ENCODE measurements around the gene NEK11.
A peak's percentile ranks its signal among the peaks of the same experiment; 100 is the strongest.
"Not testable (repeated sequence)": the region's sequence is repeated elsewhere in the genome, so short reads cannot be mapped to it uniquely, and the experiment has no call there.

NEK11 gene

DNA sequence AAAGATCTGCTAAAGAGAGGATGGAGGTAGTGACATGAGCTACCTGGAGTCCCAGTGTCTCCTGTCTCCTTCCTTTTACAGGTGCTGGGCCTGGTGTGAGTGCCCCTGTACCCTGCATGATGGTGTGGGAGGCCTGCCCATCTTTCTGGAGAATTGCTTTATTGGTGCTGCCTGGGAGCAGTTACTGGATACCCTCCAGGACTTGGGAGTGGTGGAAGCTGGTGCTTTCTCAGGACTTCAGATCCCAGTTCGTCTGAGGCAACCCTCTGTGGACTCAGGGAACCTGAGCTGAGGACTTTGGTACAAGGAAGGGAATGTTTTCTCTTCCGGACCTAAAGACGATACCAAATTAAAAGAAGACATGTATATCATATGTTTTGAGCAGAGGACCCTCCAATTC is 336.6 kb downstream of the NEK11 start:
- ChIA-PET POLR2A (ENCODE audit: low non-redundant PET) (no interaction called here), CTCF (no interaction called here)
- TF ChIP-seq, protein P1, sequence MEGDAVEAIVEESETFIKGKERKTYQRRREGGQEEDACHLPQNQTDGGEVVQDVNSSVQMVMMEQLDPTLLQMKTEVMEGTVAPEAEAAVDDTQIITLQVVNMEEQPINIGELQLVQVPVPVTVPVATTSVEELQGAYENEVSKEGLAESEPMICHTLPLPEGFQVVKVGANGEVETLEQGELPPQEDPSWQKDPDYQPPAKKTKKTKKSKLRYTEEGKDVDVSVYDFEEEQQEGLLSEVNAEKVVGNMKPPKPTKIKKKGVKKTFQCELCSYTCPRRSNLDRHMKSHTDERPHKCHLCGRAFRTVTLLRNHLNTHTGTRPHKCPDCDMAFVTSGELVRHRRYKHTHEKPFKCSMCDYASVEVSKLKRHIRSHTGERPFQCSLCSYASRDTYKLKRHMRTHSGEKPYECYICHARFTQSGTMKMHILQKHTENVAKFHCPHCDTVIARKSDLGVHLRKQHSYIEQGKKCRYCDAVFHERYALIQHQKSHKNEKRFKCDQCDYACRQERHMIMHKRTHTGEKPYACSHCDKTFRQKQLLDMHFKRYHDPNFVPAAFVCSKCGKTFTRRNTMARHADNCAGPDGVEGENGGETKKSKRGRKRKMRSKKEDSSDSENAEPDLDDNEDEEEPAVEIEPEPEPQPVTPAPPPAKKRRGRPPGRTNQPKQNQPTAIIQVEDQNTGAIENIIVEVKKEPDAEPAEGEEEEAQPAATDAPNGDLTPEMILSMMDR (conservative IDR thresholded peaks at IDR 0.05; ENCODE audit: low read depth): no peak
- no peak overlapping the region for H3K27ac ChIP-seq
- DNase-seq (ENCODE audit: low spot score): no peak

DNA sequence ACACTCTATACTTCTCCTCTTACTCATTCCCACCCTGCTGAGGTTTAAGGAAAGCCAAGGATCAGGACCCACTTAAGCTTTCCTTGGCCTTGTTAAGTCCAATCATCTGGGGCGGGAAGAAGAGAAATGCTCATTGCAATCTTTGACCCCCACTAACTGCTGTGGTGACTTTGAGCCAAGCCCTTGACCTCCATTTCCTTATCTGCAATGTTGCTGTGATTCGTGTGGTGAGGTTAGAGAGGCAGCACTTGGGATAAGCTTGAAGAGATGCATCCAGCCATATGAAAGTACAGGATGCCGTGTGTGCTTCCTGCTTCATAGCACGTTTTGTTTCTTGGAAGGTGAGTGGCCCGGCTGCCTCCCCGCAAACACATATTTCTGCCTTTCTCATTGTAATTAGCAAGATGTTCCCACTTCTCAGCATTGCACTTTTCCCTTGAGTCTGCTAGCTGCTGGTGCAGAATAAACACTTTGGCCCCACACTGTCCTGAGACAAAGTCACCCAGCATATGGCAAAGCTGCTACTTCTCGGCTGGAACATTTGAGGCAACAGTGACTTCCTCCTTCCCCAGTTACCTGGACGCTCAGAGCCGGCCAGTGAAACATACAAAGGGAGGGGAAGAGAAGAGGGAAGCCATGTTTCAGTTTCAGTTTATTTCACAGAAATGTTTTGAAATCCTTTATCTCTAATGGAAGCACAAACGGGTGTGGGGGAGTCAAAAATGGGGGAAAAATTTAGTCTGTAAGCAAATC is 344.4 kb downstream of the NEK11 start:
- POLR2A ChIA-PET (ENCODE audit: low non-redundant PET): interaction anchor here (1.7 kb wide), 1 partner anchor 11 kb away, joined by 3 read pairs; the partner anchor contains the start of gene NUDT16

DNA sequence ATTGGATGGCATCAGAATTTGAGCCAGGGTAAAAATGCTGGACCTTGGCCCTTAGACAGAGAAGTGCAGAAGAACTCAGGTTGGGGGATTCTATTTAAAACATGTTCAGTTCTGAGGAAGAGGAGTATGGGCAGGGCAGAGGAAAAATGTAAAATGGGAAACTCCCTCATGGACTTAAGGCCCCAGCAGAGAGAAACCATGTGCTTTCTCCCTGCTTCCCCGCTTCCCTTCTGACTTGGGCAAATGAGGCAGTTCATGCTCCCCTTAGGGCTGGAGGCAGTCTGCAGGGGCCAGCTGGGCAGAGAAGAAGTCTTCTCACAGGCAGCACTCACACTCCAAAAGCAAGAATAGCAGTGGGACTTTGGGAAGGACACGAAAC is 345.0 kb downstream of the NEK11 start:
- CTCF ChIA-PET: no interaction called here
- DNase-seq (ENCODE audit: low spot score): no peak
- TF ChIP-seq, protein P1 (conservative IDR thresholded peaks at IDR 0.05; ENCODE audit: low read depth): no peak
- POLR2A ChIA-PET (ENCODE audit: low non-redundant PET): interaction anchor here (1.7 kb wide), 1 partner anchor 10 kb away, joined by 3 read pairs; the partner anchor contains the start of gene NUDT16
- H3K27ac ChIP-seq: no peak overlapping the region

More for the DNA sequence above, 344.4 kb downstream of the NEK11 start:
- TF ChIP-seq, protein P1 (conservative IDR thresholded peaks at IDR 0.05; ENCODE audit: low read depth): no peak
- CTCF ChIA-PET: no interaction called here
- H3K27ac ChIP-seq: no peak overlapping the region
- no peak for DNase-seq (ENCODE audit: low spot score)

DNA sequence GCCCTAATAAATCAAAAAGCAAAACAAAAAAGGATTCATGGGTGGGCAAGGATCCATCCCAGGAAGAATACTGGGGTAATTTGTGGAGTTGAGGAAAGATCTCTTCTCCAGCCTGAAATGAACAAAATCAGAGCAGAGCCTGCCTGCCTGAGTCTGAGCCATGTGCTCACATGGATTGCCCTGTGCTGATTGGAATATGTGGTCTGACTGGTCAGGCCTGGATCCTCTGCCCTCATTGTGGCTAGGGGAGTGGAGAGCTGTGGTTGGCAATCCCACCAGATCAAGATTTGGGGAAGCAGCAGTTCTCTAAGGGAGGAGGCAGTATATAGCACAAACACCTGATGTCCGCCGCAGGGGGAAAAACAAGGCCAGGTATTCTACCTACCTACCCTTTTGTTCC is 348.1 kb downstream of the NEK11 start:
- TF ChIP-seq, protein P1 (conservative IDR thresholded peaks at IDR 0.05; ENCODE audit: low read depth): no peak
- ChIA-PET CTCF (no interaction called here), POLR2A (ENCODE audit: low non-redundant PET) (no interaction called here)
- no peak overlapping the region for H3K27ac ChIP-seq
- DNase-seq (ENCODE audit: low spot score): no peak

DNA sequence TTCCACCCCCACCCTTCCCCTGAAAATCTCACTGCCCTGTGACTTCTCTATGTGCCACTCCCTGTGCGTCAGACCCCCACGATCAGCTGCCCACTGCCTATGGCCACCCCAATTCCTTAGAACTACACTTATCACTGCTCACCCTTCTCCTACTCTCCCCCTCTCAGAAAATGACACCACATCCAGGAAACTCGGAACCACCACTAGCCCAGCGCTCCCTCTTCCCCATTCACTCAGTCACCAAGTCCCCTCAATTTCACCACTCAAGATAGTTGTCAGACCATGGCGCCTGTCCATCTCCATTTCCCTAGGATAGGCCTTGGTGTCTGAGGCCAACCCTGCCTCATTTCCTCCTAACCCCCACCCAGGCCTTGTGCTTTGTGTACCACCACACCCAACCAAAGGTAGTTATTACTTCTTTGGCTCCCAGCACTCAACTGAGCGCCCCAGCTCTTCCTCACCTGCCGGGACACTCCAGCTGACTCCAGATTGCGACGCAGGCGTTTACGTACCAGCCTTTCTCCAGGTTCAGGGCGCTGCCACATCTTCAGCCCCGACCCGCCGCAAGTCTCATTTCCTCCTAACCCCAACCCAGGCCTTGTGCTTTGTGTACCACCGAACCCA is 354.3 kb downstream of the NEK11 start:
- ChIA-PET CTCF (interaction anchor here (0.7 kb wide), 2 partner anchors 31 to 527 kb away, joined by 3 read pairs; no protein-coding TSS in a partner anchor), POLR2A (ENCODE audit: low non-redundant PET) (interaction anchor here (1.2 kb wide), 1 partner anchor 9 kb away, joined by 3 read pairs; no protein-coding TSS in a partner anchor)
- peak overlapping the region; percentile 67 for H3K27ac ChIP-seq

DNA sequence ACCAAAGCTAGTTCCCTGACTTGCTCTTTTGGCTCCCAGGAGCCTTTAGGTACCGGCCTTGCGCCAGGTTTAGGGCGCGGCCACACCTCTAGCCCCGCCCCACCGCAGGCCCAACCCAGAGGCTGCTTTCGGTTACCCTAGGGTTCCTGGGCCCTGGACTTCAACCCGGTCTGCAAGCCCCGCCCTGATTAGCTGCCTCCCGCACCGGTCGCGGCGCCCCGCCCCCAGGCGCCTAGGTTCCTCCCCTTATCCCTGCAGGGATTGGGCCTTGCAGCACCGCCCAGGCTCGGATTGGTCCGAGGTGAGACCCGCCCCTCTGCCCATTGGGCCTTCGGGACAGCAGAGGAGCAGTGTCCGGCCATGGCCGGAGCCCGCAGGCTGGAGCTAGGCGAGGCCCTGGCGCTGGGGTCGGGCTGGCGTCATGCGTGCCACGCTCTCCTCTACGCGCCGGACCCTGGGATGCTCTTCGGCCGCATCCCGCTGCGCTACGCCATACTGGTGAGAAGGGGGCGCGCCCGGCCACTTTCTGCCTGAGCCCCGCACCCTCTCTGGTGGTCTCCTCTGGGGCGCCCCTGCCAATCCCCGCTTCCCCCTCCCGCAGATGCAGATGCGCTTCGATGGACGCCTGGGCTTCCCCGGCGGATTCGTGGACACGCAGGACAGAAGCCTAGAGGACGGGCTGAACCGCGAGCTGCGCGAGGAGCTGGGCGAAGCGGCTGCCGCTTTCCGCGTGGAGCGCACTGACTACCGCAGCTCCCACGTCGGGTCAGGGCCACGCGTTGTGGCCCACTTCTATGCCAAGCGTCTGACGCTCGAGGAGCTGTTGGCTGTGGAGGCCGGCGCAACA is 355.0 kb downstream of the NEK11 start, which contains the start of gene NUDT16:
Gene NUDT16 (plus strand): TSS at position 330 of the 847 bp plus-strand sequence. CDS start 31 bp downstream, at position 361.
- TF ChIP-seq, protein P1 (conservative IDR thresholded peaks at IDR 0.05; ENCODE audit: low read depth): no peak
- CTCF ChIA-PET: interaction anchor here (0.7 kb wide), 2 partner anchors 31 to 526 kb away, joined by 3 read pairs; no protein-coding TSS in a partner anchor
- POLR2A ChIA-PET (ENCODE audit: low non-redundant PET): interaction anchor here (1.2 kb wide), 1 partner anchor 10 kb away, joined by 3 read pairs; no protein-coding TSS in a partner anchor
- H3K27ac ChIP-seq: peak within 1 kb of the TSS; percentile 67
- peak; percentile 97 for DNase-seq (ENCODE audit: low spot score)

More for the DNA sequence above, 354.3 kb downstream of the NEK11 start:
- DNase-seq (ENCODE audit: low spot score): not testable (repeated sequence)

Data from RWPE1 (cell line).